Measurements from ENCODE around the gene DSEL.

DSEL gene

GRCh38 chr18:67516539-67517443 lies at the start of gene DSEL:
Gene DSEL (minus strand): TSS chr18:67516720. CDS start chr18:67514608, 2,112 bp downstream.
- H3K27ac Mint-ChIP-seq, result no peak within 1 kb of the TSS
- H3K27me3 Mint-ChIP-seq, result peaks cover 36% of the 10 kb centered on the region
- H3K4me3 Mint-ChIP-seq, result peak within 1 kb of the TSS; percentile 80
- H3K4me1 Mint-ChIP-seq, result peaks cover 24% of the 10 kb centered on the region
- H3K9me3 Mint-ChIP-seq, result no peaks in the 10 kb centered on the region
- H3K36me3 Mint-ChIP-seq, result no peaks in the 10 kb centered on the region
- peak; percentile 99 for ATAC-seq

GRCh38 chr18:67553437-67553836 lies 36.9 kb upstream of the DSEL start:
- H3K36me3 Mint-ChIP-seq, result no peaks in the 10 kb centered on the region
- no peak for ATAC-seq
- H3K4me3 Mint-ChIP-seq, result no peak overlapping the region

GRCh38 chr18:67550872-67551520 lies 34.5 kb upstream of the DSEL start:
- Mint-ChIP-seq H3K4me3 (no peak overlapping the region), H3K27me3 (no peaks in the 10 kb centered on the region), H3K27ac (no peak overlapping the region), H3K36me3 (no peaks in the 10 kb centered on the region), H3K9me3 (no peaks in the 10 kb centered on the region), H3K4me1 (no peaks in the 10 kb centered on the region)
- no peak for ATAC-seq

More at GRCh38 chr18:67553437-67553836, 36.9 kb upstream of the DSEL start:
- Mint-ChIP-seq H3K27me3 (no peaks in the 10 kb centered on the region), H3K4me1 (no peaks in the 10 kb centered on the region), H3K9me3 (peaks cover 2% of the 10 kb centered on the region), H3K27ac (no peak overlapping the region)

- no peaks in the 10 kb centered on the region for H3K36me3 Mint-ChIP-seq
- H3K4me1 Mint-ChIP-seq, result no peaks in the 10 kb centered on the region
These were observed 33.4 kb upstream of the DSEL start for GRCh38 chr18:67549946-67550345.

GRCh38 chr18:67545681-67546080 lies 29.2 kb upstream of the DSEL start:
- Mint-ChIP-seq H3K27ac (no peak overlapping the region), H3K27me3 (no peaks in the 10 kb centered on the region), H3K4me1 (no peaks in the 10 kb centered on the region), H3K9me3 (no peaks in the 10 kb centered on the region), H3K36me3 (no peaks in the 10 kb centered on the region), H3K4me3 (no peak overlapping the region)
- ATAC-seq, result no peak

More at GRCh38 chr18:67549946-67550345, 33.4 kb upstream of the DSEL start:
- ATAC-seq, result no peak
- H3K9me3 Mint-ChIP-seq, result no peaks in the 10 kb centered on the region
- H3K27me3 Mint-ChIP-seq, result no peaks in the 10 kb centered on the region
- no peak overlapping the region for H3K4me3 Mint-ChIP-seq
- H3K27ac Mint-ChIP-seq, result no peak overlapping the region

DNA sequence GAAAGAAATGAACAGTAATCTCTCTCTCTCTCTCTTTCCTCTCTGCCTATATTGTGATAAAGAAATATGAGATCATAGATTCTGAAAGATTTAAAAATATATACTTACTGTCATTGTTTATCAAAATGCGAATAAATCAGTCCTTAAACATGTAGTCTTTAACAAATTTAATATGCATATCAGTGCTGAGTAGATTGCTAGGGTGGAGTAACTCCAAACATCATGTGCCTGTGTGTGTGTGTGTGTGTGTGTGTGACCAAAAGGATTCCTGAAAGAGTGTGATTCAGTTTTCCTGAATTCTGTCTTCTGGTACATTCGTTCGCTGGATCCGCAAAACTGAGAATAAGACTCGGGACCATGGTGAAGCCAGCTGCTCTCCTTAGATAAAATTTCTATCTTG lies 24.0 kb upstream of the DSEL start:
- ATAC-seq, result no peak
- no peak overlapping the region for H3K27ac Mint-ChIP-seq
- H3K27me3 Mint-ChIP-seq, result no peaks in the 10 kb centered on the region
- H3K4me1 Mint-ChIP-seq, result no peaks in the 10 kb centered on the region
- no peaks in the 10 kb centered on the region for H3K36me3 Mint-ChIP-seq
- no peaks in the 10 kb centered on the region for H3K9me3 Mint-ChIP-seq
- no peak overlapping the region for H3K4me3 Mint-ChIP-seq

DNA sequence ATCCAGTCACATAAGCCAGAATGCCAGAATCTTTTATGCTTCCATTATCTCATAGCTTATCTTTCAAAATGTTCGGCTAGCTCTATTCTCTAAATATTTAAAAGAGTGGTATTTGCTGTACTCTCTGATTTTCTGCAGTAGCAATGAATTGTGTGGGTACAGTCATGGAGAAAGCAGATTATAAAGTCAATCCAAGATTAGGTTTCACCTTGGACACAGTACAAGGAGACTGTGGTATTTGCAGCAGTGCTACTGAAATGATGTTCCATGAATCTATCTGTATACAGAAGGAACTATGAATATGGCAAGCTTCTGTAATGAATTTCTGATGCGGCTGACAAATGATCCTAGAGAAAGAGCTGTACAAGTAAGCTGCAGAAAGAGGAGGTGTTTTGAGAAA lies 15.4 kb upstream of the DSEL start:
- H3K36me3 Mint-ChIP-seq, result no peaks in the 10 kb centered on the region
- no peak overlapping the region for H3K27ac Mint-ChIP-seq
- H3K9me3 Mint-ChIP-seq, result no peaks in the 10 kb centered on the region
- no peaks in the 10 kb centered on the region for H3K27me3 Mint-ChIP-seq
- no peak for ATAC-seq
- H3K4me3 Mint-ChIP-seq, result no peak overlapping the region
- H3K4me1 Mint-ChIP-seq, result no peaks in the 10 kb centered on the region

- ATAC-seq, result no peak
These were observed 9.0 kb upstream of the DSEL start for GRCh38 chr18:67525328-67526099.

GRCh38 chr18:67520351-67520921 lies 3.9 kb upstream of the DSEL start:
- no peaks in the 10 kb centered on the region for H3K36me3 Mint-ChIP-seq
- H3K9me3 Mint-ChIP-seq, result no peaks in the 10 kb centered on the region
- ATAC-seq, result no peak
- peaks cover 56% of the 10 kb centered on the region for H3K27me3 Mint-ChIP-seq
- H3K27ac Mint-ChIP-seq, result no peak overlapping the region
- H3K4me1 Mint-ChIP-seq, result peaks cover 24% of the 10 kb centered on the region
- no peak overlapping the region for H3K4me3 Mint-ChIP-seq

More at GRCh38 chr18:67525328-67526099, 9.0 kb upstream of the DSEL start:
- Mint-ChIP-seq H3K27me3 (peaks cover 25% of the 10 kb centered on the region), H3K9me3 (no peaks in the 10 kb centered on the region), H3K27ac (no peak overlapping the region), H3K4me1 (no peaks in the 10 kb centered on the region), H3K36me3 (no peaks in the 10 kb centered on the region), H3K4me3 (no peak overlapping the region)

- no peak for ATAC-seq
- H3K27ac Mint-ChIP-seq, result no peak overlapping the region
- H3K9me3 Mint-ChIP-seq, result no peaks in the 10 kb centered on the region
- peaks cover 58% of the 10 kb centered on the region for H3K27me3 Mint-ChIP-seq
- peaks cover 24% of the 10 kb centered on the region for H3K4me1 Mint-ChIP-seq
- H3K36me3 Mint-ChIP-seq, result no peaks in the 10 kb centered on the region
- no peak overlapping the region for H3K4me3 Mint-ChIP-seq
These were observed 3.1 kb upstream of the DSEL start for GRCh38 chr18:67519592-67519991.

- H3K4me3 Mint-ChIP-seq, result no peak overlapping the region
- no peak for ATAC-seq
- H3K27ac Mint-ChIP-seq, result no peak overlapping the region
- peaks cover 54% of the 10 kb centered on the region for H3K27me3 Mint-ChIP-seq
- no peaks in the 10 kb centered on the region for H3K36me3 Mint-ChIP-seq
- no peaks in the 10 kb centered on the region for H3K9me3 Mint-ChIP-seq
- H3K4me1 Mint-ChIP-seq, result peaks cover 24% of the 10 kb centered on the region
These were observed 2.0 kb upstream of the DSEL start for GRCh38 chr18:67518566-67518965.

- H3K36me3 Mint-ChIP-seq, result no peaks in the 10 kb centered on the region
- ATAC-seq, result no peak
- H3K4me1 Mint-ChIP-seq, result peaks cover 24% of the 10 kb centered on the region
- peak overlapping the region; percentile 80 for H3K4me3 Mint-ChIP-seq
- H3K27me3 Mint-ChIP-seq, result peaks cover 42% of the 10 kb centered on the region
- no peaks in the 10 kb centered on the region for H3K9me3 Mint-ChIP-seq
- no peak overlapping the region for H3K27ac Mint-ChIP-seq
These were observed 885 bp upstream of the DSEL start for GRCh38 chr18:67517444-67517765.

- Mint-ChIP-seq H3K9me3 (no peaks in the 10 kb centered on the region), H3K4me3 (peak overlapping the region; percentile 80), H3K27me3 (peaks cover 33% of the 10 kb centered on the region), H3K4me1 (peaks cover 24% of the 10 kb centered on the region), H3K36me3 (no peaks in the 10 kb centered on the region), H3K27ac (no peak overlapping the region)
- ATAC-seq, result peak; percentile 60
These were observed 480 bp downstream of the DSEL start for GRCh38 chr18:67515942-67516538.

DNA sequence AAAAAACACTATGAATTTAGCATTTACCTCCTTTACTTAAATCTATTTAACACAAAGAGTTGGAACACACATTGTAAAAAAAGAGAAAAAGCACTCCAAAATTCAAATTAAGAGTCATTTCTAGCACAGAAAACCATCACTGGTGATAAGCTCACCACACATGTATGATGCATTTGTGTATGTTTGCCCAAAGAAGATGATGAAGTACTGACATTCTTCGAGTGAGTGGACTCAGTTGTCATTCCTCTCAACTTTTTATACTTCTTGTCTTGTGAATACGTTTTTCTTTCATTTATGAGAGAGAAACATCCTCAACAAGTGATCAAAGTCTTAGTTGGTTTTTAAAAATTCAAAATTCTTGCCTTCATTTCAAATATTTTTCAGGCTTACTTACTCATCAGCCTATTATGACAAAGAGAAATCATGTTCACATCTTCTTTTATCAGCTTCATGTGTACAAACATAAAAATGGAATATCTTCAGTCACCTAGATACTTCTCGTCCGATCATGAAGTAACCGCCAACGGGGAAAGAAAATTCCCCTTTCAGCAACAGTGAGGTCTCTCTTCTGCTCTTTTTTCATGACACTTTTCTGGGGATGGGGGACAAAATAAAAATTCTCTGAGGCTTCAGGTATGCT lies 1.5 kb downstream of the DSEL start:
- no peak for ATAC-seq
- Mint-ChIP-seq H3K27me3 (peaks cover 33% of the 10 kb centered on the region), H3K4me3 (no peak overlapping the region), H3K9me3 (no peaks in the 10 kb centered on the region), H3K36me3 (no peaks in the 10 kb centered on the region), H3K4me1 (peaks cover 24% of the 10 kb centered on the region), H3K27ac (no peak overlapping the region)

Data from stimulated activated memory B cell treated with anti-CD40 and anti-IgM and Interleukin-4, amounts not matched to agents 10 μg/mL and 1 μg/mL and 100 μg/mL, for 72 hours (primary cell).